GM21619 (cell line): ENCODE measurements around the gene SIRT6.
"Not testable (repeated sequence)": the region's sequence is repeated elsewhere in the genome, so short reads cannot be mapped to it uniquely, and the experiment has no call there.

Source experiments
- ATAC-seq: cut with Tn5 transposase; IDR thresholded peaks from one replicate; pipeline ENCODE4 v1.9.1; 2021; ENCODE audit not compliant: unreplicated experiment

The SIRT6 gene

GRCh38 chr19:4200940-4201542, 18.7 kb upstream of the SIRT6 start:
- no peak for ATAC-seq

- no peak for ATAC-seq
Observed at GRCh38 chr19:4199699-4200293, 17.4 kb upstream of the SIRT6 start.

GRCh38 chr19:4198467-4199126, 16.2 kb upstream of the SIRT6 start:
- ATAC-seq, result no peak

GRCh38 chr19:4197625-4198466, 15.5 kb upstream of the SIRT6 start:
- ATAC-seq, result no peak

DNA sequence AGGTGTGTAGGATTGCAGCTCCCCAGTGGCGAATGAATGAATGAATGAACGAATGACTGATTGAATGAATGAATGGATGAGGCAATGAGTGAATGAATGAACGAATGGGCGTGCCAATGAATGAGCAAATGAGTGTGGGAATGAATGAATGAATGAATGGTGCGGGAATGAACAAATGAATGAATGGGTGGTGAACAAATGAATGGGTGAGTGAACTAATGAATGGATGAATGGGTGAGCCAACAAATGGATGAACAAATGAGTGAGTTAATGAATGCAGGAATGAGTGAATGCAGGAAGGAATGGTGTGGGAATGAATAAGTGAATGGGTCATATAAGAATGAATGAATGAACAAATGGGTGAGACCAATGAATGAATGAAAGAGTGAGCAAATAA, 14.9 kb upstream of the SIRT6 start:
- no peak for ATAC-seq

DNA sequence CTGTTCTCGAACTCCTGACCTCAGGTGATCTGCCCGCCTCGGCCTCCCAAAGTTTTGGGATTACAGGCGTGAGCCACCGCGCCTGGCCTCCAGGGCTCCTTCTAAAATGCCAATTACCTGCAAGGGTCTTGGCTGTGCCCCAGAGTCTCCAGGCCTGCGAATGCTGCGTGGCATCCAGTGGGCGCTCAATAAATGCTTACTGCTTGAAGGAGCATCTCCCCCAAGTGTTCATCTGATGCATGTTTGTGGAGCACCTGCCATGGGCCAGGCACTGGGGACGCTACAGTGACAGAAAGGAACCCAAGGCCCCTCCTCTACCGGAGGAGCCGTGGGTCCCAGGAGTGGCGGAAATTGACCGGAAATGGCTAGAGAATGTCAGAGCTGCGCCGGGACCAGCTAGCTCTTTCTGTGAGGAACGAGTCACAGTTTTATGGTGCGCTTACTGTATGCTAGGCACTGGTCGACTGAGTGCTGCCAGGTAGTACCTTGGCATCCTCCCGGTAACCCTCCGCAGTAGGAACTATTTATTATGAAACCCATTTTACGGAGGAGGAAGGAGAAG, 14.3 kb upstream of the SIRT6 start:
- ATAC-seq, result no peak

DNA sequence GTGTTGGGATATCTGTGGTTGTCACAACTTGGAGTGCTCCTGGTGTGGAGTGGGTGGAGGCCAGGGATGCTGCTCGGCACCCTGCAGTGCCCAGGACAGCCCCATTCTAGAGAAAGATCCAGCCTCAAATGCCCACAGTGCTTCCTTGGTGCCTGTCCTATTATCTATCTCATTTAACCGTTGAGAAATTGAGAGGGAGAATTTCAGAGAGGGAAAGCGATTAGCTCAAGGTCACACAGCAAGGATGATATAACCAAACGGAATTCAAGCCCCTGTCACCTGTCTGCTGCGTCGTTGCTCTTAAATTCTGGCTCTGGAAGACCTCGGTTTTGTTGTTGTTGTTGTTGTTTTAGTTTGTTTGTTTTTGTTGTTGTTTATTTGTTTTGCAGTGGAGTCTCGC, 13.6 kb upstream of the SIRT6 start:
- ATAC-seq, result no peak

DNA sequence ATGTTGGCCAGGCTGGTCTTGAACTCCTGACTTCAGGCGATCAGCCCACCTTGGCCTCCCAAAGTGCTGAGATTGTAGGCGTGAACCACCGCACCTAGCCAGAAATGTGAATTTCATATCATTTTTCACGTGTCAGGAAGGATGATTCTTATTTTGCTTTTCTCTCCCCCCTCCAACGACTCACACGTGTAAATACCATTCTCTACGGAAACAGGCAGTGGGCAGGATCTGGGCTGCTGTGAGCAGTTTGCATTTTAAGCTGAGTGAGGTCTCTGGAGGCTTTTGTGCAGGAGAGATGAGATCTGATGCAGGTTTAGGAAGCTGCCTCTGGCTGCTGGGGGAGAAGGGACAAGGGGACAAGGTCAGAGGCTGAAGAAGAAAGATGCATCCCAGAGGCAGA, 12.0 kb upstream of the SIRT6 start:
- ATAC-seq, result no peak

DNA sequence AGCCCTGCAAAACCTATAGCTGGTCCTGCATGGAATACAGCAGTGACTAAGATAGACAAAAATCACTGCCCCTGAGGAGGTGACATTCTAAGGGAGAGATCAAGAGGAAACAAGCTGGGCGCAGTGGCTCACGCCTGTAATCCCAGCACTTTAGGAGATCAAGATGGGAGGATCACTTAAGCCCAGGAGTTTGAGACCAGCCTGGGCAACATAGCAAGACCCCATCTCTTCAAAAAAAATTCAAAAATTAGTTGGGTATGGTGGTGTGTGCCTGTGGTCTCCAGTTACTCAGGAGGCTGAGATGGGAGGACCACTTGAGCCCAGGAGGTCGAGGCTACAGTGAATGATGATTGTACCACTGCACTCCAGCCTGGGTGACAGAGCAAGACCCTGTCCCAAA, 10.2 kb upstream of the SIRT6 start:
- not testable (repeated sequence) for ATAC-seq

DNA sequence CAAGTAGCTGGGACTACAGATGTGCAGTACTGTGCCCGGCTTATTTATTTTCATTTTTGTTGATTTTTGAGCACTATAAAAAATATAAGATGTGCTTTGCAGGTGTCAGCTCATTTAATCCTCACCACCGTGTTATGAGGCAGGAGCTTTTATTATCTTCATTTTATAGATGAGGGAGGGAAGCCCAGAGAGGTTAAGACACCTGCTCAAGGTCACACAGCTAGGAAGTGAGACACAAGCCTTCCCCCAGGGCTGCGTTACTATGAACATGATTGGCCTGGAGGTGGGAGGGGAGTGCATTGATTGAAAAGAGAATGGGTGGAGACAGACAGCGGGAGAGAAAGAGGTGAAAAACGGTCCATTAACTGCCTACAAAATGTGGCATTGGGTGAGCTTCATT, 7.3 kb upstream of the SIRT6 start:
- ATAC-seq, result no peak

- no peak for ATAC-seq
Observed at GRCh38 chr19:4187313-4188122, 5.2 kb upstream of the SIRT6 start.

- no peak for ATAC-seq
Observed at GRCh38 chr19:4186087-4186993, 4.0 kb upstream of the SIRT6 start.

DNA sequence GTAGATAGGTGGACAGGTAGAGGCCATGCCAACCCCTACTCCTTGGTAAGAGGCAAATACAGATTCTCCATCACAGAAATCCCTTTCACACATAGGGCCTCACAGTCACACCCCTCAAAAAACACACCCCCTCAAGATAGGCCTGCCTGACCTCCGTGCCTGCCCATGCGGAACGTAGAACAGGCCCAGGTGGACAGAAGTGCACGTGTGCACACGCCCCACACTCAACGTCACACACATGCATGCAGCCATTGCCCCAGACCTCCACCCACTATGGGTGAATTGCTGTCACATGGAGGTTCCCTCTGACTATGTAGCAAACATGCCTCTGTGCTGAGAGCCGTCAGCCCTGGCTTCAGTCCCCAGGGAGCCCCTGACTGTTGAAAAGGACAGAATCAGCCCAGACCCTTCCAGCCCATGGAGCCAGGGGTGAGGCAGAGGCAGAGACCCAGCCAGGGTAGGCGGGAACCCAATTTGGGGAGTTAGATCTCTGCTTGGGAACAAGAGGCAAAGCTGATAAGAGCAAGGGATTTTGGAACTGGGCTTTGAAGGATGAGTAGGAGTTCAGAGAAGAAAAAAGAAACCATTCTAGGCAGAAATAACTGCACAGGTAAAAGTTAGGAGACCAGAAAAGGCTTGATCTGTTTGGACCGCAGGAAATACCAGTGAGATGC, 3.2 kb upstream of the SIRT6 start:
- no peak for ATAC-seq

GRCh38 chr19:4184718-4185352, 2.5 kb upstream of the SIRT6 start:
- no peak for ATAC-seq

DNA sequence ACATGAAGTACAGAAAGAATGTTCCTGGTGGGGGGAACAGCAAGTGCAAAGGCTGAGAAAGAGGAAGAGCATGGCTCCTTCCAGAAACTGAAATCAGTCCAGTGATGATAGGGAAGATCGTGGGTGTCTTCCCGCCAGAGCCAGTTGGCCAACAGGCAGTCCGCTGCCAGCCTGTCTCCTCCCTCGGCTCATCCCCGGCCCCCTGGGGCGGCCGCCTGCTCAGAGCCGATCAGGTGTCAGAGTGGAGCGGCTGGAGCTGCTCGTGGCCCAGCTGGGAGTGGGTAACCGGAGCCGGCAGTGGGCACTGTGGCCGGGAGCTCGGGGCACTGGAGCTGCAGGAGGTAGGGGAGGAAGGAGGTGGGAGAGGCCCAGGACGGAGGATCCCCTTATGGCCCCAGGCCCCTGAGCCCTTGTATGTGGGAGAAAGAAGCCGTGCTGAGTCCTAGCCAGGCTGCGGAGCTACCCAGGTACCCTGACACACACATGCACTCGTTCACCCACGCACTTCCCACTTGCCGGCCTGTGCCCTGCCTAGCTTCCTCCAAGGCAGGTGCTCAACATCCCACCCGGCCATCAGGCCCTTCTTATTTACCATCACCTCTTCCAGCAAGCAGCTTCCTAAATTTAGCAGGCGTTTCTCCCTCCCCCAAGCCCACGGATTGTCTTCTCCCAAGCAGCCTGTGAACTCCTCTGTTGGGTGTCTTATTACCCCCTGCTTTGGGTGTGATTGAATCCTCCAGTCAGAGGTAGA, 1.8 kb upstream of the SIRT6 start:
- ATAC-seq, result no peak

- ATAC-seq, result no peak
Observed at GRCh38 chr19:4181053-4181508, 1.3 kb downstream of the SIRT6 start.

- ATAC-seq, result no peak
Observed at GRCh38 chr19:4178990-4179389, 3.4 kb downstream of the SIRT6 start.

DNA sequence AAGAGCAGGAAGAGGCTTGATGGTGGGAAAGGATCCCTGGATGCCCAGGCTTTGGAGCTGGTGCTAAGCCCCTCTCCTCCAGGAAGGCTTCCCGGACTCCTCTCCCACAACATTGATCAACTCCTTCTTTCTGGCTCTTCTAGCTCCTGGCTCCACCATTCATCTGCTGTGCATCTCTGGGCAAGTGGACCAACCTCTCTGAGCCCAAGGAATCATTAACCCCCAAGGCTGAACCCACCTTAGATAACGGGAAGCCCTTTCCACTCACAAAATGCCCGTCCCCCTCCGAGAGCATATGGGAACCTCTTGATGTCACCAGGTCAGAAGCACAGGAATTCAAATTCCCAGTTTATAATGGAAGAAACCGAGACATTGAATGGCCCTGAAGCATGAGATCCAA, 5.2 kb downstream of the SIRT6 start:
- no peak for ATAC-seq
